SK-N-SH treated with all-trans-retinoic acid at 6 μM for 48 hours (cell line): ENCODE data around the gene AKR1E2.

ENCODE experiments used
- ATAC-seq: fragments of 200-7000 bp; cut with Tn5 transposase; 3 replicates; pipeline ENCODE4 v1.9.1; 2020; ENCODE audit warnings: mild to moderate bottlenecking, moderate library complexity
- ARNTL ChIP-seq: fragments of 450-650 bp; formaldehyde crosslinking; IDR thresholded peaks from 2 replicates; pipeline ENCODE4 v1.5.0; 2020; ENCODE audit warnings: low read depth, mild to moderate bottlenecking, moderate library complexity, borderline replicate concordance
- BACH2 ChIP-seq: fragments of 250-450 bp; sonication (Bioruptor Pico); IDR thresholded peaks from 2 replicates; pipeline ENCODE4 v1.9.0; 2021; ENCODE audit warnings: mild to moderate bottlenecking, borderline replicate concordance
- CREB5 ChIP-seq: fragments of 250-450 bp; sonication (Bioruptor Pico); IDR thresholded peaks from 2 replicates; pipeline ENCODE4 v1.5.1; 2020; ENCODE audit warnings: low read depth, mild to moderate bottlenecking, moderate library complexity
- CSDC2 ChIP-seq: fragments of 250-450 bp; sonication (Bioruptor Pico); IDR thresholded peaks from 2 replicates; pipeline ENCODE4 v1.5.0; 2020; ENCODE audit warnings: mild to moderate bottlenecking, moderate library complexity
- CSRNP3 ChIP-seq: fragments of 250-450 bp; sonication (Bioruptor Pico); IDR thresholded peaks from 2 replicates; pipeline ENCODE4 v1.5.1; 2021; ENCODE audit warnings: mild to moderate bottlenecking, moderate library complexity
- GLIS3 ChIP-seq: fragments of 250-450 bp; sonication (Bioruptor Pico); IDR thresholded peaks from 2 replicates; pipeline ENCODE4 v1.5.0; 2020; ENCODE audit warnings: mild to moderate bottlenecking, moderate library complexity
- ISL1 ChIP-seq: fragments of 250-450 bp; sonication (Bioruptor Pico); IDR thresholded peaks from 2 replicates; pipeline ENCODE4 v2.1.2; 2022; ENCODE audit warnings: mild to moderate bottlenecking, moderate library complexity
- OSR1 ChIP-seq: fragments of 250-450 bp; sonication (Bioruptor Pico); IDR thresholded peaks from 2 replicates; pipeline ENCODE4 v1.8.0; 2022; ENCODE audit warnings: moderate library complexity, mild to moderate bottlenecking, inconsistent platforms
- PATZ1 ChIP-seq: fragments of 250-450 bp; sonication (Bioruptor Pico); IDR thresholded peaks from 2 replicates; pipeline ENCODE4 v1.8.0; 2020; ENCODE audit warnings: mild to moderate bottlenecking, moderate library complexity, borderline replicate concordance
- PPARA ChIP-seq: fragments of 250-450 bp; sonication (Bioruptor Pico); IDR thresholded peaks from 2 replicates; pipeline ENCODE4 v1.5.0; 2020; ENCODE audit warnings: mild to moderate bottlenecking, borderline replicate concordance
- RARB ChIP-seq: fragments of 250-450 bp; sonication (Bioruptor Pico); IDR thresholded peaks from 2 replicates; pipeline ENCODE4 v1.8.0; 2021; ENCODE audit warnings: mild to moderate bottlenecking, moderate library complexity
- SNAI2 ChIP-seq: fragments of 250-450 bp; sonication (Bioruptor Pico); IDR thresholded peaks from 2 replicates; pipeline ENCODE4 v1.5.0; 2020; ENCODE audit warnings: mild to moderate bottlenecking, moderate library complexity
- TOX ChIP-seq: fragments of 250-450 bp; sonication (Bioruptor Pico); IDR thresholded peaks from 2 replicates; pipeline ENCODE4 v1.8.0; 2021; ENCODE audit warnings: mild to moderate bottlenecking, moderate library complexity, borderline replicate concordance
- TSHZ2 ChIP-seq: fragments of 250-450 bp; sonication (Bioruptor Pico); IDR thresholded peaks from 2 replicates; pipeline ENCODE4 v1.5.0; 2020; ENCODE audit warnings: mild to moderate bottlenecking, moderate library complexity
- ZC3H10 ChIP-seq: fragments of 250-450 bp; sonication (Bioruptor Pico); IDR thresholded peaks from 2 replicates; pipeline ENCODE4 v1.5.1; 2021; ENCODE audit warnings: mild to moderate bottlenecking, moderate library complexity
- ZFP3 ChIP-seq: fragments of 250-450 bp; sonication (Bioruptor Pico); IDR thresholded peaks from 2 replicates; pipeline ENCODE4 v1.5.0; 2020; ENCODE audit warnings: mild to moderate bottlenecking, moderate library complexity
- ZFP30 ChIP-seq: fragments of 450-650 bp; formaldehyde crosslinking; IDR thresholded peaks from 2 replicates; pipeline ENCODE4 v1.5.0; 2022; ENCODE audit warnings: mild to moderate bottlenecking, moderate library complexity
- ZNF565 ChIP-seq: fragments of 450-650 bp; formaldehyde crosslinking; conservative IDR thresholded peaks from 2 replicates; pipeline ENCODE4 v1.5.0; 2020; ENCODE audit warnings: low read depth, mild to moderate bottlenecking, moderate library complexity
- ZNF70 ChIP-seq: fragments of 450-650 bp; formaldehyde crosslinking; IDR thresholded peaks from 2 replicates; pipeline ENCODE4 v1.5.0; 2020; ENCODE audit warnings: mild to moderate bottlenecking, moderate library complexity
- ZNF8 ChIP-seq: fragments of 450-650 bp; formaldehyde crosslinking; IDR thresholded peaks from 2 replicates; pipeline ENCODE4 v1.5.0; 2020; ENCODE audit warnings: mild to moderate bottlenecking, moderate library complexity

Gene AKR1E2

GRCh38 chr10:4812046-4812445, 14.0 kb upstream of the AKR1E2 start:
- TF ChIP-seq TSHZ2 (CRISPR knock-in tag): no peak
- TF ChIP-seq CSDC2 (CRISPR knock-in tag): no peak
- TF ChIP-seq PATZ1 (CRISPR knock-in tag): no peak
- TF ChIP-seq ZNF70 (CRISPR knock-in tag): no peak
- no peak for TF ChIP-seq ZNF8 (CRISPR knock-in tag)
- TF ChIP-seq CREB5 (CRISPR knock-in tag): no peak
- no peak for TF ChIP-seq RARB (CRISPR knock-in tag)
- TF ChIP-seq ZNF565 (CRISPR knock-in tag): no peak
- no peak for TF ChIP-seq BACH2 (CRISPR knock-in tag)
- TF ChIP-seq TOX (CRISPR knock-in tag): no peak
- no peak for TF ChIP-seq ARNTL (CRISPR knock-in tag)
- no peak for TF ChIP-seq SNAI2 (CRISPR knock-in tag)
- no peak for TF ChIP-seq ISL1
- no peak for TF ChIP-seq CSRNP3 (CRISPR knock-in tag)

GRCh38 chr10:4813023-4813422, 13.0 kb upstream of the AKR1E2 start:
- no peak for TF ChIP-seq ZNF8 (CRISPR knock-in tag)
- no peak for TF ChIP-seq TOX (CRISPR knock-in tag)
- no peak for TF ChIP-seq GLIS3
- TF ChIP-seq OSR1 (CRISPR knock-in tag): no peak
- TF ChIP-seq ZC3H10 (CRISPR knock-in tag): no peak
- no peak for TF ChIP-seq RARB (CRISPR knock-in tag)
- no peak for TF ChIP-seq TSHZ2 (CRISPR knock-in tag)
- TF ChIP-seq ZNF565 (CRISPR knock-in tag): no peak
- no peak for TF ChIP-seq CREB5 (CRISPR knock-in tag)
- no peak for TF ChIP-seq CSDC2 (CRISPR knock-in tag)
- TF ChIP-seq CSRNP3 (CRISPR knock-in tag): no peak
- TF ChIP-seq SNAI2 (CRISPR knock-in tag): no peak
- TF ChIP-seq ZFP3 (CRISPR knock-in tag): no peak
- TF ChIP-seq ISL1: no peak
- no peak for TF ChIP-seq ZFP30 (CRISPR knock-in tag)
- no peak for TF ChIP-seq ZNF70 (CRISPR knock-in tag)
- no peak for TF ChIP-seq PPARA (CRISPR knock-in tag)
- TF ChIP-seq, all 23 proteins: peak for 0
- ATAC-seq: peak; percentile 74

More at GRCh38 chr10:4812046-4812445, 14.0 kb upstream of the AKR1E2 start:
- ATAC-seq: no peak
